HCT116 (cell line): ENCODE results near the gene GPR151. TPM values are rescaled to one million over a fixed set of nuclear protein-coding genes. Genes with fewer than 3 reads are reported as not detected.
A peak's percentile ranks its signal among the peaks of the same experiment; 100 is the strongest.

Experiments used
- ATAC-seq: fragments of 200-7000 bp; cut with Tn5 transposase; 2 replicates; pipeline ENCODE4 v1.9.1; 2020; ENCODE audit warnings: mild to moderate bottlenecking, moderate library complexity
- Bru-seq: library from RNA; stranded (reverse); fragments of 400-500 nt; gene quantifications from one replicate; lab custom pipeline; 2021; lab: Mats Ljungman, UMichigan
- BruChase-seq, 2 experiments: library from RNA; stranded (reverse); fragments of 400-500 nt; gene quantifications; one replicate each; lab custom pipeline; 2021; lab: Mats Ljungman, UMichigan
- BruUV-seq: library from RNA; stranded (reverse); fragments of 400-500 nt; replicated peaks from 2 replicates; lab custom pipeline; 2021; lab: Mats Ljungman, UMichigan
- CTCF ChIA-PET: fragments of 300-600 bp; sonication (Branson Sonifier 250); formaldehyde crosslinking; loops from one replicate; lab custom pipeline; 2021; ENCODE audit warnings: antibody characterized with exemption; lab: Charles Lee
- POLR2A ChIA-PET: fragments of 300-600, 350-600 bp; sonication (Branson Sonifier 250); formaldehyde crosslinking; loops from one replicate; lab custom pipeline; 2021; ENCODE audit warnings: antibody characterized with exemption; lab: Charles Lee
- RAD21 ChIA-PET, 2 experiments: fragments of 300-600 bp; sonication (Branson Sonifier 250); formaldehyde crosslinking; loops; one replicate each; lab custom pipeline; 2023; ENCODE audit warnings: low total read pairs in 2 of 2; ENCODE audit not compliant: uncharacterized antibody in 2 of 2, unreplicated experiment in 2 of 2, low non-redundant PET in 1 of 2; lab: Charles Lee
- DNase-seq: peaks from one replicate; pipeline ENCODE4 v3.0.0-alpha.2; 2010; ENCODE audit warnings: low read depth, low spot score
- H2AFZ ChIP-seq: fragments of 200-600 bp; shearing (Covaris generic), sonication (generic); 2 replicates; pipeline ENCODE4 v1.6.1; 2017; ENCODE audit warnings: low read depth, mixed run types, mixed read lengths, antibody characterized with exemption, low read length; ENCODE audit not compliant: poor library complexity, severe bottlenecking
- H3K27ac ChIP-seq: 2 replicates; pipeline ENCODE4 v1.5.1; 2012; ENCODE audit warnings: low read depth, low read length
- H3K27me3 ChIP-seq: fragments of 200-600 bp; sonication (generic); 2 replicates; pipeline ENCODE4 v1.6.1; 2016; ENCODE audit warnings: mixed run types, low read length, mixed read lengths; ENCODE audit not compliant: insufficient read depth
- H3K36me3 ChIP-seq, 2 experiments: fragments of 200-500 bp in 1 of 2; fragments of 200-600 bp in 1 of 2; sonication (Bioruptor generic) in 1 of 2; sonication (generic) in 1 of 2; 2 replicates each; pipeline versions ENCODE4 v1.5.1 to v1.6.1; 2014 to 2016; ENCODE audit warnings: low read length in 2 of 2, inconsistent platforms in 1 of 2, mixed read lengths in 1 of 2, mixed run types in 1 of 2; ENCODE audit not compliant: insufficient read depth in 2 of 2, control insufficient read depth in 1 of 2
- H3K4me1 ChIP-seq, 2 experiments: fragments of 200-600 bp in 1 of 2; sonication (generic) in 1 of 2; 2 replicates each; pipeline versions ENCODE4 v1.5.1 to v1.6.1; 2012 to 2017; ENCODE audit warnings: low read length in 2 of 2, inconsistent platforms in 1 of 2, mild to moderate bottlenecking in 1 of 2, mixed read lengths in 1 of 2, mixed run types in 1 of 2, moderate library complexity in 1 of 2; ENCODE audit not compliant: insufficient read depth in 2 of 2, control insufficient read depth in 1 of 2
- H3K4me2 ChIP-seq: fragments of 200-600 bp; sonication (generic); 2 replicates; pipeline ENCODE4 v1.6.1; 2017; ENCODE audit warnings: mixed run types, low read length, mixed read lengths
- H3K4me3 ChIP-seq, 2 experiments: fragments of 200-600 bp in 1 of 2; sonication (generic) in 1 of 2; replicated peaks in 1 of 2; 2 replicates each; pipeline ENCODE4 v1.5.1; 2011 to 2016; ENCODE audit warnings: low read length in 2 of 2, control low read depth in 1 of 2, low read depth in 1 of 2, mild to moderate bottlenecking in 1 of 2, mixed read lengths in 1 of 2, mixed run types in 1 of 2
- H3K79me2 ChIP-seq: fragments of 200-600 bp; sonication (generic); 2 replicates; pipeline ENCODE4 v1.6.1; 2017; ENCODE audit warnings: mild to moderate bottlenecking, mixed run types, low read length, moderate library complexity, mixed read lengths; ENCODE audit not compliant: insufficient read depth
- H3K9ac ChIP-seq: fragments of 200-600 bp; sonication (generic); 2 replicates; pipeline ENCODE4 v1.6.1; 2016; ENCODE audit warnings: low read length, mixed read lengths
- H3K9me2 ChIP-seq: fragments of 200-600 bp; sonication (generic), shearing (Covaris generic); 2 replicates; pipeline ENCODE4 v1.6.1; 2017; ENCODE audit warnings: mixed run types, mild to moderate bottlenecking, moderate library complexity; ENCODE audit not compliant: insufficient read depth
- H3K9me3 ChIP-seq, 2 experiments: fragments of 200-500 bp in 1 of 2; fragments of 200-600 bp in 1 of 2; sonication (Bioruptor generic) in 1 of 2; sonication (generic) in 1 of 2; 2 replicates each; pipeline ENCODE4 v1.6.1; 2014 to 2017; ENCODE audit warnings: low read length in 2 of 2, mixed read lengths in 2 of 2, inconsistent platforms in 1 of 2, low read depth in 1 of 2, mild to moderate bottlenecking in 1 of 2, mixed run types in 1 of 2, moderate library complexity in 1 of 2; ENCODE audit not compliant: control insufficient read depth in 1 of 2, insufficient read depth in 1 of 2
- H4K20me1 ChIP-seq: fragments of 200-600 bp; sonication (generic), shearing (Covaris generic); 2 replicates; pipeline ENCODE4 v1.6.1; 2017; ENCODE audit warnings: mixed run types, mild to moderate bottlenecking, moderate library complexity; ENCODE audit not compliant: insufficient read depth
- CBX3 ChIP-seq: IDR thresholded peaks from 2 replicates; pipeline ENCODE4 v1.6.1; 2012; ENCODE audit warnings: low read depth
- EZH2 ChIP-seq: fragments of 200-600 bp; sonication (generic); IDR thresholded peaks from 2 replicates; pipeline ENCODE4 v1.6.1; 2017; ENCODE audit warnings: antibody characterized with exemption, mixed run types
- EZH2phosphoT487 ChIP-seq: fragments of 200-600 bp; IDR thresholded peaks from 2 replicates; pipeline ENCODE4 v1.6.1; 2018; ENCODE audit warnings: antibody characterized with exemption, borderline replicate concordance
- JUND ChIP-seq: IDR thresholded peaks from 2 replicates; pipeline ENCODE4 v1.6.1; 2012
- POLR2A ChIP-seq: IDR thresholded peaks from 2 replicates; pipeline ENCODE4 v1.7.0; 2011; ENCODE audit warnings: borderline replicate concordance; ENCODE audit not compliant: insufficient read depth, insufficient read length; ENCODE audit errors: extremely low read depth
- REST ChIP-seq: IDR thresholded peaks from 2 replicates; pipeline ENCODE4 v1.6.1; 2012; ENCODE audit warnings: low read depth
- SP1 ChIP-seq: IDR thresholded peaks from 2 replicates; pipeline ENCODE4 v1.6.1; 2012; ENCODE audit warnings: low read depth
- YY1 ChIP-seq: IDR thresholded peaks from 2 replicates; pipeline ENCODE4 v1.6.1; 2011; ENCODE audit warnings: low read length, low read depth, moderate library complexity, mild to moderate bottlenecking; ENCODE audit not compliant: insufficient replicate concordance; ENCODE audit errors: extremely low read depth
- ZFX ChIP-seq: fragments of 450-650 bp; IDR thresholded peaks from 2 replicates; pipeline ENCODE4 v1.6.1; 2017
- ZNF274 ChIP-seq: fragments of 200-500 bp; sonication (Bioruptor generic); IDR thresholded peaks from 2 replicates; pipeline ENCODE4 v1.6.1; 2014; ENCODE audit warnings: mild to moderate bottlenecking, low read depth, low read length, inconsistent platforms
- intact Hi-C: fragments of 100-400 bp; cut with micrococcal nuclease; formaldehyde crosslinking; loops from 2 replicates; pipeline ENCODE4 v1.10.0; 2022
- long read RNA-seq: library from polyadenylated mRNA; unstranded; transcript quantifications from one replicate; pipeline ENCODE4 v2.0.0, GENCODE V29; 2021; ENCODE audit not compliant: unreplicated experiment
- polyA plus RNA-seq: library from polyadenylated mRNA; unstranded; fragments of >200 nt; gene quantifications from 2 replicates; pipeline ENCODE4 v1.2.1, GENCODE V29; 2012; ENCODE audit warnings: missing spikeins
- total RNA-seq: library from RNA; stranded (reverse); gene quantifications from one replicate; pipeline ENCODE4 v1.2.1, GENCODE V29; 2021; ENCODE audit not compliant: unreplicated experiment
- TF ChIP-seq, protein P1 (sequence below): IDR thresholded peaks from 2 replicates; pipeline ENCODE4 v1.6.1; 2011; ENCODE audit warnings: mild to moderate bottlenecking, low read length, moderate library complexity; ENCODE audit not compliant: insufficient replicate concordance; ENCODE audit errors: extremely low read depth

GPR151 gene
- total RNA-seq (not detected), Bru-seq, nascent RNA (not detected), BruChase-seq, experiment 1, labeled RNA remaining after a 6-hour chase (not detected), BruChase-seq, experiment 2, labeled RNA remaining after a 2-hour chase (not detected)
- not detected in 2 replicates for polyA plus RNA-seq
- long read RNA-seq = 0 reads

GRCh38 chr5:146516151-146516475 lies at the start of gene GPR151:
Gene GPR151, minus strand, starts transcription at chr5:146516190. Its CDS starts 77 bp downstream, at chr5:146516113.
- RAD21 ChIA-PET = no interaction called here
- no peak for TF ChIP-seq ZFX
- TF ChIP-seq CBX3 = no peak
- no peak for TF ChIP-seq REST
- TF ChIP-seq, protein P1, sequence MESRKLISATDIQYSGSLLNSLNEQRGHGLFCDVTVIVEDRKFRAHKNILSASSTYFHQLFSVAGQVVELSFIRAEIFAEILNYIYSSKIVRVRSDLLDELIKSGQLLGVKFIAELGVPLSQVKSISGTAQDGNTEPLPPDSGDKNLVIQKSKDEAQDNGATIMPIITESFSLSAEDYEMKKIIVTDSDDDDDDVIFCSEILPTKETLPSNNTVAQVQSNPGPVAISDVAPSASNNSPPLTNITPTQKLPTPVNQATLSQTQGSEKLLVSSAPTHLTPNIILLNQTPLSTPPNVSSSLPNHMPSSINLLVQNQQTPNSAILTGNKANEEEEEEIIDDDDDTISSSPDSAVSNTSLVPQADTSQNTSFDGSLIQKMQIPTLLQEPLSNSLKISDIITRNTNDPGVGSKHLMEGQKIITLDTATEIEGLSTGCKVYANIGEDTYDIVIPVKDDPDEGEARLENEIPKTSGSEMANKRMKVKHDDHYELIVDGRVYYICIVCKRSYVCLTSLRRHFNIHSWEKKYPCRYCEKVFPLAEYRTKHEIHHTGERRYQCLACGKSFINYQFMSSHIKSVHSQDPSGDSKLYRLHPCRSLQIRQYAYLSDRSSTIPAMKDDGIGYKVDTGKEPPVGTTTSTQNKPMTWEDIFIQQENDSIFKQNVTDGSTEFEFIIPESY = no peak
- TF ChIP-seq ZNF274 = no peak
- TF ChIP-seq SP1 = no peak
- TF ChIP-seq JUND = no peak
- TF ChIP-seq EZH2phosphoT487 = no peak
- TF ChIP-seq EZH2 = no peak
- no peak for TF ChIP-seq YY1
- no peak for TF ChIP-seq POLR2A
- ATAC-seq = peak; percentile 10; the same call in 1 of the 2 replicates

More at GRCh38 chr5:146516151-146516475, at the start of gene GPR151:
- no peaks in the 10 kb centered on the region for H3K9me3 ChIP-seq
- no TSS peak for BruUV-seq
- H3K36me3 ChIP-seq = peaks cover 1 to 8% of the 10 kb centered on the region in 2 experiments; a peak in 3 of 4 replicates
- no peak for DNase-seq
- no peaks in the 10 kb centered on the region for H3K9me2 ChIP-seq
- POLR2A ChIA-PET = interaction anchor here (1.5 kb wide), 1 partner anchor 13 kb away, joined by 3 read pairs; no protein-coding TSS in a partner anchor
- H3K4me1 ChIP-seq = peaks cover 0 to 6% of the 10 kb centered on the region in 2 experiments; a peak in 1 of 4 replicates
- H3K27ac ChIP-seq = no peak within 1 kb of the TSS
- CTCF ChIA-PET = interaction anchor here (0.7 to 2.0 kb wide), 3 partner anchors 17 to 69 kb away, joined by 3 to 4 read pairs (median 3); partner anchors contain the start of gene TCERG1
- H3K79me2 ChIP-seq = no peaks in the 10 kb centered on the region
- H3K4me2 ChIP-seq = no peak within 1 kb of the TSS
- no peak within 1 kb of the TSS for H3K9ac ChIP-seq
- H3K4me3 ChIP-seq = no peak within 1 kb of the TSS
- intact Hi-C loops = no loop called here
- H4K20me1 ChIP-seq = no peaks in the 10 kb centered on the region
- H3K27me3 ChIP-seq = no peaks in the 10 kb centered on the region
- no peak within 1 kb of the TSS for H2AFZ ChIP-seq
